Placental epithelial cell (primary cell): Measurements from ENCODE around the gene MASP2. TPM values are rescaled to one million over a fixed set of nuclear protein-coding genes. Genes with fewer than 3 reads are reported as not detected.

Experiments used
- total RNA-seq: library from RNA; depleted of rRNA; stranded (reverse); fragments of >200 nt; gene quantifications from 2 replicates; pipeline ENCODE4 v1.2.3, GENCODE V29; 2012

MASP2 gene
- total RNA-seq = not detected in 2 replicates

GRCh38 chr1:11046625-11047365 lies at the start of gene MASP2:
TSS of gene MASP2 (minus strand) at chr1:11047239. CDS start at chr1:11047207, 32 bp downstream.

GRCh38 chr1:11059968-11060830 lies 13.2 kb upstream of the MASP2 start, which contains the start of gene SRM:
TSS of gene SRM (minus strand) at chr1:11060018. CDS start at chr1:11059943, 75 bp downstream.

GRCh38 chr1:11012260-11013159 lies 34.5 kb downstream of the MASP2 start, which contains the start of gene TARDBP:
TSS of gene TARDBP (plus strand) at chr1:11012654. CDS start at chr1:11013728, 1,074 bp downstream.

Other genes with a start within 250 kb of the MASP2 start
- 44.9 and 82.8 TPM in 2 replicates for gene TARDBP, start 34.6 kb downstream of the MASP2 start, total RNA-seq
- gene SRM, start 12.8 kb upstream of the MASP2 start, total RNA-seq = 15.7 and 35.9 TPM in 2 replicates
- gene EXOSC10, start 52.6 kb upstream of the MASP2 start, total RNA-seq = 43.2 and 61.4 TPM in 2 replicates
- gene ANGPTL7, start 142.1 kb upstream of the MASP2 start, total RNA-seq = not detected in 2 replicates
- gene MTOR, start 215.3 kb upstream of the MASP2 start, total RNA-seq = 30.2 and 57.4 TPM in 2 replicates
- 6.3 and 13.3 TPM in 2 replicates for gene UBIAD1, start 226.0 kb upstream of the MASP2 start, total RNA-seq